Endothelial cell of umbilical vein (primary cell): ENCODE data around the gene GSX2. TPM values are rescaled to one million over a fixed set of nuclear protein-coding genes. Genes with fewer than 3 reads are reported as not detected.
"Not testable (repeated sequence)": the region's sequence is repeated elsewhere in the genome, so short reads cannot be mapped to it uniquely, and the experiment has no call there.

Experiments used
- BruUV-seq: library from RNA; stranded (reverse); fragments of 400-500 nt; replicated peaks from 2 replicates; lab custom pipeline; 2021; lab: Mats Ljungman, UMichigan
- CTCF ChIA-PET: fragments of 300-600, 350-600 bp; sonication (Branson Sonifier 250); formaldehyde crosslinking; loops from one replicate; lab custom pipeline; 2021; ENCODE audit warnings: antibody characterized with exemption, inconsistent platforms; lab: Charles Lee
- POLR2A ChIA-PET: fragments of 300-600, 350-600 bp; sonication (Branson Sonifier 250); formaldehyde crosslinking; loops from one replicate; lab custom pipeline; 2021; ENCODE audit warnings: antibody characterized with exemption, inconsistent platforms; lab: Charles Lee
- DNase-seq: peaks from one replicate; pipeline ENCODE4 v3.0.0-alpha.2; 2011; ENCODE audit warnings: low read depth, low spot score
- FAIRE-seq: peaks from 2 replicates; lab custom pipeline; 2011; peaks lifted over from hg19 to GRCh38; lab: Jason Lieb, UNC
- H2AFZ ChIP-seq: 2 replicates; pipeline ENCODE4 v1.6.0; 2012; ENCODE audit warnings: low read depth, low read length, control low read depth, inconsistent platforms
- H3K27ac ChIP-seq: 2 replicates; pipeline ENCODE4 v1.5.1; 2011; ENCODE audit warnings: low read depth, mild to moderate bottlenecking, control low read depth, low read length, moderate library complexity; ENCODE audit not compliant: insufficient read depth
- H3K27me3 ChIP-seq, 2 experiments: 2 replicates each; pipeline versions ENCODE4 v1.6.0 to v1.6.1; 2011; ENCODE audit warnings: low read length in 2 of 2, mixed read lengths in 1 of 2; ENCODE audit not compliant: control insufficient read depth in 2 of 2, insufficient read depth in 2 of 2
- H3K36me3 ChIP-seq, 2 experiments: 2 replicates in 1 of 2; 3 replicates in 1 of 2; pipeline ENCODE4 v1.5.1; 2011; ENCODE audit warnings: low read length in 2 of 2, mild to moderate bottlenecking in 1 of 2, moderate library complexity in 1 of 2; ENCODE audit not compliant: control insufficient read depth in 2 of 2, insufficient read depth in 2 of 2; ENCODE audit errors: extremely low read depth in 1 of 2
- H3K4me1 ChIP-seq: 3 replicates; pipeline ENCODE4 v1.5.1; 2011; ENCODE audit warnings: mild to moderate bottlenecking, low read length; ENCODE audit not compliant: control insufficient read depth, insufficient read depth; ENCODE audit errors: extremely low read depth
- H3K4me2 ChIP-seq: 2 replicates; pipeline ENCODE4 v1.6.1; 2011; ENCODE audit warnings: low read length, control low read depth, mixed read lengths; ENCODE audit not compliant: insufficient read depth
- H3K4me3 ChIP-seq, 3 experiments: fragments of 200-600 bp in 1 of 3; sonication (generic), shearing (Covaris generic) in 1 of 3; replicated peaks in 1 of 3; 2 replicates each; pipeline ENCODE4 v1.5.1; 2011 to 2016; ENCODE audit warnings: control low read depth in 3 of 3, low read length in 3 of 3, mild to moderate bottlenecking in 2 of 3, inconsistent platforms in 1 of 3, low read depth in 1 of 3, moderate library complexity in 1 of 3; ENCODE audit not compliant: insufficient read depth in 1 of 3
- H3K79me2 ChIP-seq: 2 replicates; pipeline ENCODE4 v1.6.0; 2012; ENCODE audit warnings: low read length, inconsistent platforms; ENCODE audit not compliant: control insufficient read depth, insufficient read depth
- H3K9ac ChIP-seq: replicated peaks from 2 replicates; pipeline ENCODE3; 2011; ENCODE audit warnings: low read length, control low read depth; ENCODE audit not compliant: insufficient read depth; ENCODE audit errors: extremely low read depth
- H3K9me1 ChIP-seq: replicated peaks from 3 replicates; pipeline ENCODE4 v1.6.0; 2011; ENCODE audit warnings: mild to moderate bottlenecking, low read length; ENCODE audit not compliant: control insufficient read depth, insufficient read depth; ENCODE audit errors: extremely low read depth
- H3K9me3 ChIP-seq: replicated peaks from 2 replicates; pipeline ENCODE4 v1.5.1; 2012; ENCODE audit warnings: low read length, inconsistent platforms; ENCODE audit not compliant: control insufficient read depth, insufficient read depth
- H4K20me1 ChIP-seq: replicated peaks from 2 replicates; pipeline ENCODE3; 2011; ENCODE audit warnings: mild to moderate bottlenecking, low read length; ENCODE audit not compliant: control insufficient read depth, insufficient read depth; ENCODE audit errors: extremely low read depth
- FOS ChIP-seq: IDR thresholded peaks from 2 replicates; pipeline ENCODE4 v1.6.1; 2011; ENCODE audit warnings: mild to moderate bottlenecking, low read length, moderate library complexity, borderline replicate concordance; ENCODE audit not compliant: insufficient read depth
- GATA2 ChIP-seq: IDR thresholded peaks from 2 replicates; pipeline ENCODE4 v1.7.0; 2011; ENCODE audit warnings: low read depth, mild to moderate bottlenecking, moderate library complexity, mixed read lengths, low read length; ENCODE audit not compliant: insufficient read length, insufficient read depth
- JUN ChIP-seq: IDR thresholded peaks from 2 replicates; pipeline ENCODE4 v1.6.1; 2011; ENCODE audit warnings: borderline replicate concordance, low read depth; ENCODE audit not compliant: insufficient read length, insufficient read depth
- MAX ChIP-seq: IDR thresholded peaks from 2 replicates; pipeline ENCODE4 v1.6.1; 2011; ENCODE audit not compliant: insufficient read depth, insufficient read length
- POLR2A ChIP-seq: IDR thresholded peaks from 2 replicates; pipeline ENCODE4 v1.6.1; 2012; ENCODE audit warnings: low read depth, mild to moderate bottlenecking, control low read depth, low read length
- POLR2AphosphoS5 ChIP-seq: IDR thresholded peaks from 2 replicates; pipeline ENCODE4 v1.6.1; 2012; ENCODE audit warnings: low read depth, mild to moderate bottlenecking, control low read depth, low read length, moderate library complexity; ENCODE audit not compliant: insufficient read depth
- dilution Hi-C: fragments of 300-500 bp; cut with MboI; formaldehyde crosslinking; loops from one replicate; pipeline ENCODE4 v1.15.0; 2019; ENCODE audit warnings: low sequenced_read_pairs; ENCODE audit not compliant: extremely low pct_ligation_motif_present
- intact Hi-C: fragments of 100-400 bp; cut with micrococcal nuclease; formaldehyde crosslinking; loops from one replicate; pipeline ENCODE4 v1.10.0; 2022
- polyA plus RNA-seq, 4 experiments: library from polyadenylated mRNA; depleted of rRNA in 3 of 4; stranded (reverse) in 3 of 4; unstranded in 1 of 4; fragments of >200 nt; gene quantifications; 2 replicates each; pipeline versions ENCODE4 v1.2.1 to v1.2.3, GENCODE V29; 2011 to 2012; ENCODE audit warnings: missing spikeins in 1 of 4
- total RNA-seq: library from RNA; stranded (reverse); gene quantifications from 2 replicates; pipeline ENCODE4 v1.2.3, GENCODE V29; 2021

GSX2 gene
- total and polyA plus RNA-seq, 2 donors (not counting 3 experiments of a cell fraction or from before 2014, with no cell fraction given) = not detected

DNA sequence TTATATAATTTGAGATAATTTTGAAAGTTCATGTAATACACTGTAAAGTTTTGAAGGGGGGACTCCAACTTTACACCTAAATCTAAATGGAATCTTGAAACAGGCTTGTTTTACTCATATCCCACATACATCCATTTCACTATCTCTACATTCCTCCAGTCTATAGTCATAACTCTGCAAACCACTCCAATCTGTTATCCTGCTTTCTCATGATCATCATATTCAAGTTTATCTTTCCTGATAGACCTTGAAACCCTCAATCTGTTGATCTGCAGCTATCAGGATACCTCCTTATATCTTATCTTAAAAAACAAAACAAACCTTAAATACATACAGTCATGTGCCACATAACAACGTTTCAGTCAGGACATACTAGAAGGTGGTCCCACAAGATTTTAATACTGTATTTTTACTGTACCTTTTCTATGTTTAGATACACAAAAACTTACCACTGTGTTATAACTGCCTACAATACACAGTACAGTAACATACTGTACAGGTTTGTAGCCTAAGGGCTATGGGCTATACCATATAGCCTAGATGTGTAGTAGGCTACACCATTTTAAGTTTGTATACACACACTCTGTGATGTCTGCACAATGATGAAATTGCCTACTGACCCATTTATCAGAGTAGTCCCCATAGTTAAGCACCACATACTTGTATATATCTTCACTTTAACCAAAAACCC, 49.6 kb upstream of the GSX2 start:
- intact Hi-C loops (no loop called here), dilution Hi-C loops (no loop called here)
- no peak overlapping the region for H3K9ac ChIP-seq
- FAIRE-seq = no peak
- H3K9me3 ChIP-seq = no peaks in the 10 kb centered on the region
- CTCF ChIA-PET = interaction anchor here (1.2 kb wide), 1 partner anchor 121 kb away, joined by 5 read pairs; no protein-coding TSS in a partner anchor
- no peak overlapping the region for H3K4me3 ChIP-seq
- peaks cover 26% of the 10 kb centered on the region for H4K20me1 ChIP-seq
- peak; percentile 47 for DNase-seq
- H3K4me1 ChIP-seq = peaks cover 27% of the 10 kb centered on the region
- no peaks in the 10 kb centered on the region for H3K27me3 ChIP-seq
- H3K36me3 ChIP-seq = no peaks in the 10 kb centered on the region
- POLR2A ChIA-PET = no interaction called here
- no peak for TF ChIP-seq POLR2A
- TF ChIP-seq JUN = peak; percentile 12
- no peak for TF ChIP-seq MAX
- no peak for TF ChIP-seq FOS
- TF ChIP-seq GATA2 = peak; percentile 73
- no peak for TF ChIP-seq POLR2AphosphoS5
- peak overlapping the region; percentile 42 for H3K4me2 ChIP-seq
- no TSS peak for BruUV-seq
- peaks cover 75% of the 10 kb centered on the region for H3K79me2 ChIP-seq
- no peak overlapping the region for H2AFZ ChIP-seq
- peak overlapping the region; percentile 1 for H3K27ac ChIP-seq
- peaks cover 3% of the 10 kb centered on the region for H3K9me1 ChIP-seq

DNA sequence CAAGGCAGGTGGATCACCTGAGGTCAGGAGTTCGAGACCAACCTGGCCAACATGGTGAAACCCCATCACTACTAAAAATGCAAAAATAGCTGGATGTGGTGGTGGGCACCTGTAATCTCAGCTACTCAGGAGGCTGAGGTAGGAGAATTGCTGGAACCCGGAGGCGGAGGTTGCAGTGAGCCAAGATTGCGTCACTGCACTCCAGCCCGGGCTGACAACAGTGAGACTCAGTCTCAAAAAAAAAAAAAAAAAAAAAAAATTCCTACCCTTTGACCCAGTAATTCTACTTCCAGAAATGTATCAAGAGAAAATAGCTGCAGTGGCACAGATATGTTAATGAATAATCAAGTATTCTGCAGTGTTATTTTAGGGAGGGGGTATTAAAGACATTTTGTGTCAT, 46.6 kb upstream of the GSX2 start:
- H3K9me1 ChIP-seq, H3K27me3 ChIP-seq, H3K27ac ChIP-seq, H3K9me3 ChIP-seq, dilution Hi-C loops, DNase-seq, BruUV-seq, H3K36me3 ChIP-seq, H3K4me2 ChIP-seq, H3K9ac ChIP-seq, H2AFZ ChIP-seq, FAIRE-seq, H3K4me3 ChIP-seq, intact Hi-C loops: not testable (repeated sequence)
- CTCF ChIA-PET = interaction anchor here (0.6 to 3.8 kb wide), 6 partner anchors 15 to 843 kb away, joined by 3 to 18 read pairs (median 4); no protein-coding TSS in a partner anchor
- POLR2A ChIA-PET = interaction anchor here (0.7 to 1.2 kb wide), 2 partner anchors 10 to 46 kb away, joined by 3 to 5 read pairs; no protein-coding TSS in a partner anchor
- Histone ChIP-seq H3K79me2 (peaks cover 99% of the 10 kb centered on the region), H3K4me1 (peaks cover 40% of the 10 kb centered on the region), H4K20me1 (peaks cover 42% of the 10 kb centered on the region)
